ENCODE results near the gene PRPSAP1.

DNA sequence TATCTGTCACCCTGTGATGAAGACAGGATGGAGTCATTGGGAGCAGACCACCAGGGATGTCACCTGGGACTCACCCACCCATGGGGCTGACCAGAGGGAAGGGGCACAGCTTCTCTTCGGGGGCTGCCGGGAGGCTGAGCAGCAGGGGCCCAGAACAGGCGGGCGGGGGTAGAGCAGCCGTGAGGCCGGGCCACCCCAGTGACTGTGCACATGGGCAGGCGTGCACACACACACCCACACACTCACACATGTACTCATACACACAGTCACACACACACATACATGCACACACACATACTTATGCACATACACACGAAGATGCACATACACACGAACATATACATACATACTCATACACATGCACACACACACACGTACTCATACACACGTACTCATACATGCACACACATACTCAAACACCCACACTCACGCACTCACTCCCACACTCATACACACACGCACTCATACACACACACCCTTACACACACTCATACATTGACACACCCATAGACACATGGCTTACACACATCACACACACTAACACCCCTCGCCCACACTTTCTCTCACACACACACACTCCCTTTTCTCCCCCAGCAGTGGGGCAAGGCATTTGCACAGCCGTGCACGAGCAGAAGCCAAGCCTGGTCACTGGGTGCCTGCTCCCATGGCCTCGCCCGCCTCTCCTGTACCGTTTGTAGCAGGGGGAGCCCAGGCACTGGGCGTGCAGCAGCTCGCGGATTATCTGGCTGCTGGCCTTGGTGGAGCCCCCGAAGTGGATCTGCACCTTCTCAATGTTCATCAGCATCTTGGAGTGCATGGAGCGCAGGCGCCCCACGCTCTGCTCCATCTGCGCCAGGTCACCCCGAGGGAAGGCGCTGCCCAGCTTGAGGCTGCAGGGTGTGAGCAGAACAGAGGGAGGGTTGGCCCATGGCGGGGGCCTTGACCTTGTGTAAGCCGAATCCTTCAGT lies 76.1 kb downstream of the PRPSAP1 start:
- TF ChIP-seq CTCF (conservative IDR thresholded peaks at IDR 0.05), result no peak
- no peak for TF ChIP-seq EZH2 (IDR thresholded peaks at IDR 0.05; ENCODE audit: low read depth)
